ENCODE measurements around the gene PRDM13.
"Not testable (repeated sequence)": the region's sequence is repeated elsewhere in the genome, so short reads cannot be mapped to it uniquely, and the experiment has no call there.

PRDM13 gene

DNA sequence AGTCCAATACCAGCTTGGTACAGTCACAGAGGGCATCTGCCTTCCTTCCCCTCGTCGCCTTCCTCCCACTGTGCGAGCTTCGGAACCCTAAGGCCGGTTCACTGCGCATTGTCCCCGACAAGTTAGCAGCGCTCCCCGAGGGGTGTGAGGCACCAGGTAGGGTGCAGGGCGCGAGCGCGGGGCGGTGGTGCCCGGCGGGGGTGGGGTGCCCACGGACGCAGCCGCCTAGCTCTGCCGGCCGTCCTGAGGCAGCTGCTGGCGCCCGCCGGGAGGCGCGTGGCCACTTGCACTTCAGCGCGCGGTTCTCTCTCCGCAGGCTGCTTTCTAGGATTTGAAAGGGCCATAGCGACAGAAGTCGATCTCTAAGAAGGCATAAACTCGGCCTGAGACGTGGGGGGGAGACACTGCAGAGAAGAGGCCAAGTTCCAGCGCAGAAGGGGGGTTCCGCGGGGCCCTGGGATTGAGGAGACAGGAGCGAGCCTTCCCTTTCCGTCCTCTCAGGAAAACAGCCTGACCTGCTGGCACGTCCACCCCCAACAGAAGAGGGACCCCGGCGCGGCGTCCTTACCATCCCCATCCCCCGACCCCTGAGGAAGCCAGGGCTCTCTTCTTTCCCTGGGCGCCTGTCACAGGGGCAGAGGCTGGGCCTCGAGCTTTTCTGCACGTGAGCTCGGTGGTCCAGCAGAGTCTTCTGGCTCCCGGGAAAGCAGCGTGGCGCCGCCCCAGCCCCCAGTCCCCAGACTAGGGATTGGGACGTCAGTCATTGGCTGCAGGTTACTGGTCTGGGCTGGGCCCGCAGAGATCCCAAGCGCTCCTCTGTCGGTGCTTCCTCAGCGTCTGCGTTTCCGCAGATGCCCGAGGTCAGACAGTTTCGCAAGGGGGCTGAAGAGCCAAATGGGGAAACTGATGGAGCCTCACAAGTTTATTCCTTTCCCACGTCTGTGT, 15.6 kb upstream of the PRDM13 start:
- FAIRE-seq (no peak), DNase-seq (ENCODE audit: insufficient read length, low spot score) (no peak)
- no peak for TF ChIP-seq POLR2A (IDR thresholded peaks at IDR 0.05; ENCODE audit: low read depth, low read length)

DNA sequence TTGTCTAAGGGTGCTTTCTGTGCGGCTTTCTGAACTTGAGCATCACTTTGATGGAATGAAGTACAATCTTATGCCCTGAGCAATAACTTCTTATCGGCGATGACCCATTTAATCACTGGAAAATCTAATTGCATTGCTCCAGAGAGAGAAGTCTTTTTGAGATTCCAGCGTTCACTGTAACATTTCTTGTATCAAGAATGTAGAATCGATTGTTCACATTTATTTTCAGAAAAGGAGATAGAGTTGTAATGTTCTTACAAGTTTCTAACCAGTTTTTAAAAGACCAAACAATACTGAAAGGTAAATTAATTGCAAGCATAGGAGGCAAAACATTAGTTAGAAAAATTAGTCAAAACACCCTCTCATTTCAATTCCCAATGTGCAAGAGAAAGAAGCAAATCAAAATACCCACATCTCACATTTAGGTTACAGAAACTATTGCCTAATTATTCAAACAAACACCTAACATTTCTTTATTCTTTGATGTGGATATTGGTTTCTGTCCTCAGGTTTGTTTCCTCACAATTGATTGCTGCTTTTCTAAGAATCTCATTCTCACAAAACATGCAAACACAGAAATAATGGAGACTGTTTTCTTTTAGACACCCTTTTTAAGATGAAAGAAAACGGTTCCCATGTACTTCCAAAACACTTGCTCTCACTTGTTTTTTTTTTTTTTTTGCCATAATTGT, 14.8 kb upstream of the PRDM13 start:
- TF ChIP-seq POLR2A (IDR thresholded peaks at IDR 0.05; ENCODE audit: low read depth, low read length): no peak
- FAIRE-seq (no peak), DNase-seq (ENCODE audit: insufficient read length, low spot score) (no peak)

GRCh38 chr6:99592900-99593299, 13.7 kb upstream of the PRDM13 start:
- TF ChIP-seq POLR2A (IDR thresholded peaks at IDR 0.05; ENCODE audit: low read depth, low read length): no peak
- FAIRE-seq (no peak), DNase-seq (ENCODE audit: insufficient read length, low spot score) (no peak)

DNA sequence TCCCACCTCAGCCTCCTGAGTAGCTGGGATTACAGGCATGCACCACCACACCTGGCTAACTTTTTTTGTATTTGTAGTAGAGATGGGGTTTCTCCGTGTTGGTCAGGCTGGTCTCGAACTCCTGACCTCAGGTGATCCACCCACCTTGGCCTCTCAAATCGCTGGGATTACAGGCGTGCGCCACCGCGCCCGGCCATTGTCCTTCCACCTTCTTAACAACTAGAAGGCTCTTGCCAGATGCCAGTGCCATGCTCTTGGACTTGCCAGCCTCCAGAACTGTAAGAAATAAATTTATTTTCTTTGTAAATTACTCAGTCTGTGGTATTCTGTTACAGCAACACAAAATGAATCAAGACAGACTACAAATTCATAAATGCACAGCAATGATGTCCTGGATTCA, 11.9 kb upstream of the PRDM13 start:
- DNase-seq (ENCODE audit: insufficient read length, low spot score); FAIRE-seq: not testable (repeated sequence)

DNA sequence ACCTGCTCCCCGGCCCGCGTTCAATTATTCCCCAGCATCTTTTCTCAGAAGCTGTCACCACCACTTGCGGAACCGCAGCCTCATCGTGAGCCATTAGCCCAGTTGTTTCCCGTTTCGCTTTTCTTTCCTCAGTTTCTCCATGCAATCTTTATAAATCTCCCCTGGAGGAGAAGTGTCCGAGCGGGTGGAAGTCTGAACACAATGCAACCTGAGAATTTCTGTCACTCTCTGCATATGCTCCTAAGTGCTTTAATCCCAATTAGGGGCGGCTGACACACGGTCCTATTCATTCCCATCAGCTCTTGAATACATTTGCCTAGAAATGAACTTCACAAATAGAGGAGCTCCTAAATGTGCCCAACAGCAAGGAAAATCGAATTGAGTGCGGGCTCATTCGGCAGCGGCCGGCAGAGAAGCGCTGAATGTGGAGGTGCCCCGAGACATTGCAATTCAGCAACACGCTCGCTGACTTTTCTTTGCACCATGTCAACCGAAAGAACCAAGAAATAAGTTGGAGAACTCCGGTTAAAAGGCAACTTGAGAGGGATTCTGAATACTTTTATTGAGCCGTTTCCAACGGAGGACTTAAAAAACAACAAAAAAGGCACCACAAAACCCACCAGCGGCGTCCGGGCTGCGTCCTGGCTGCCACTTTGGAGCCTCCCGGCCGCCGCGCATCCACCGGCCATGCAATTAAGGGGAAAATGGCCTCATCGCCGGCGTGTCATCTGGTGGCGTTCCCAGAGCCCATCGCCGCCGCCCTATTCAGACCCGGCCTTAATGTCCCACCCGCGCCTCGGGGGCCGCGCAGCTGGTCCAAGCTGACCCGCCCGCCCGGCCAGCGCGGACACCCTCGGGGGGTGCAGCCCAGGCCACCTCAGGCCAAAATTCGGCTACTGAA, 3.9 kb upstream of the PRDM13 start:
- DNase-seq (ENCODE audit: insufficient read length, low spot score) (no peak), FAIRE-seq (no peak)
- no peak for TF ChIP-seq POLR2A (IDR thresholded peaks at IDR 0.05; ENCODE audit: low read depth, low read length)

DNA sequence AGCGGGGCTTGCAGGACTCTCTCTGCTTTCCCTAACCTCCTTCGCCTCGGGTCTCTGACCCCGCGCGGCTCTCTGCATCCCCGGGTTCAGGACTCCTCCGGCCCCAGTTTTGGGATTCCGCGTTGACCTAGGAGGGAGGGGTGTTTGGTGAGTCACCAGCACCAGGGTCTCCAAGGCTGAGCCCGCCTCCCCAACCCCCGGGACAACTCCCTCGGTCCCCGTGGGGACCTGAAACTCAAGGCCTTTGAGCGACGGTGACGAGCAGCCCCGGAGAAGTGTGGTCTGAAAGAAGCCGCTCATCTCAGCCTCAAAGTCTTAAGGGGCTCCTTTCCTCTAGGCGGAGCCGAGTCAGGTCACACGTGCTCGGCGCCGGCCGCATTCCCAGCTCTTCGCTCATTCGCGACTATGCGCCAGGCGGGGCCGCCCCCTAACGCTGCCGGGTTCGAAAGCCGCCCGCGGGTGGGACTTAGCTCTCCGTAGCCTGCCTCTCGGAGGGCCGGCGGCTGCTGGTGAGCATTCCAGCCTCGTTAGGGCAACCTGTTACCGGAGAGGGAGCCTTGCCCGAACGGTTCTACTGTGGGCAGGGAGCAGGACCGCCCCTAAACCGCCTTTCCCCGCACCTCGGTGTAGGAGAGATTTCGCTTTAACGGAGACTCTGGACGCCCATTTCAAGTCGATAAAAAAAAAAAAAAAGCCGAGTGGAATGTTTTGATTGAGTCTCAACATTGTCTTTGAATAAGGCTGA, 3.0 kb upstream of the PRDM13 start:
- FAIRE-seq (no peak), DNase-seq (ENCODE audit: insufficient read length, low spot score) (no peak)
- TF ChIP-seq POLR2A (IDR thresholded peaks at IDR 0.05; ENCODE audit: low read depth, low read length): no peak

DNA sequence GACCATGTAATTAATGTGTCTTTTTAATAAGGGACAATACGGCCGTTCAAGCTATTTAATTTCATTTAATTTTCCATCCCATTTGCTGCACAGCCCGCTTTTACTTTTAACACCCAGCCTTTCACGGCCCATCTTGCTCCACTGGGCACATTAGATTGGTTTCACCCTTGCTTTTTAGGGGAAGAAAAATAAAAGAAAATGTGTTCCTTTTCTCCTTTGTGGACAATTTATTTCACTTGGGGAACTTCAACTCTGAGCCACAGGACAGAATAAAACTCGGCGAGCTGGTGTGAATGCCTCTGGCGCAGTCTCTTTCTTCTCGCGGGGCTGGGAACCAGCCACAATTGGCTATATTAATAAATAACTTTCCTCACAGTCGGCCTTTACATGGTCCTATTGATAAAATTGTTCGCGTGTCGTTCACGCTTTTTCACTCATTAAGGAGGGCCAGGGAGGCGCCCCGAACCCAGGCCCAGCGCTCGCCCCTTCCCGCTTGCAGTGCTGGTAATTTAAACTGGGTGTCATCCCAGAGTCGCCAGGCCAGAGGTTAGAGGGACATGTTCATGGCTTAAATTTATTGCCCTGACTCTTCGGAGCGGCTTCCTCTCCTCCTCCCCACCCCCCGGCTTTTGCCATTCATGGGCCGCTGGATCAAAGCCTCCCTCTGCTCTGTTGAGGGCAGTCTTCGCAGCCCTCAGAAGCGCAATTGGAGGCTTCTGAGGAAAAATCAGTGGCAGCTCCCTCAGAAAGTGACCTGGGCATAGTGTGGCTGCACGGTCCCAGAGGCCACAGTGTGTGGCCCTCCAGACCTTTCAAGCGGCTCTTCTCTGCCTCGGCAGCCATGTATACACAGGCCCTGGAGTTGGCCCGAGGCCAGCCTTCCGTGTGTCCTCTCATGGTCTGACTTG, 2.2 kb upstream of the PRDM13 start:
- no peak for DNase-seq (ENCODE audit: insufficient read length, low spot score)
- no peak for FAIRE-seq

GRCh38 chr6:99605074-99605734, 1.4 kb upstream of the PRDM13 start:
- FAIRE-seq (no peak), DNase-seq (ENCODE audit: insufficient read length, low spot score) (no peak)
- TF ChIP-seq POLR2A (IDR thresholded peaks at IDR 0.05; ENCODE audit: low read depth, low read length): no peak

More for the DNA sequence above, 2.2 kb upstream of the PRDM13 start:
- TF ChIP-seq POLR2A (IDR thresholded peaks at IDR 0.05; ENCODE audit: low read depth, low read length): no peak

- no peak for FAIRE-seq
- no peak for DNase-seq (ENCODE audit: insufficient read length, low spot score)
These were observed 550 bp upstream of the PRDM13 start for GRCh38 chr6:99605911-99606655.

DNA sequence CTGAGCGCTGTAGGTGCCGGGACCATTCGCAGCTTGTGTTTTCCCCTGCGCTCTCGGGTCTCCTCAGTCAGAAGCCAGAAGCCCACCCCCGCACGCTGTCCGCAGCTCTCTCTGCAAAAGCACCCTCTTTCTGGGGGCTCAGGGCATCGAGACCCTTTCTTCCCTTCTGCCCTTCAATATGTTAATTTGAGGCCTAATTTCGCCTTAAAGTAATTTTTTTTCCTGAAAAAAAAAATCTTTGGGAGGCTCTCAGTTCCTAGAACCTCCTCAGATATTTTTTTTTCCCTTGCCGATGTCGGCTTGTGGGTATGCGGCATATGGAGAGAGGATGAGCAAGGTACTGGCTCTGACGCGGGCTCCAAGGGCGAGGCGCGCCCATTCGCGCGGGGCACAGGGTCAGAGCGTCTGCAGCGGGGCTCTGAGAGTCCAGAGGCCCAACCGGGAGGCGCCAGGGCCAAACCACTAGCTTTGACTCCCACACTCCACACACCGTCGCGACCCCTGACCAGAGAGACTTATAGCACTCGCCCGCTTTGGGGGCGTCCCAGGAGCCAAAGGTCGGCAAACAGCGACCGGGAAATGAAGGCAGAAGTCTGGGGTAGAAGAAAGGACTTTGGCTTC, 893 bp downstream of the PRDM13 start:
- FAIRE-seq: no peak
- no peak for TF ChIP-seq POLR2A (IDR thresholded peaks at IDR 0.05; ENCODE audit: low read depth, low read length)
- no peak for DNase-seq (ENCODE audit: insufficient read length, low spot score)

More at GRCh38 chr6:99605911-99606655, 550 bp upstream of the PRDM13 start:
- no peak for TF ChIP-seq POLR2A (IDR thresholded peaks at IDR 0.05; ENCODE audit: low read depth, low read length)
